ENCODE results near the gene MYBPC2. TPM values are rescaled to one million over a fixed set of nuclear protein-coding genes. Genes with fewer than 3 reads are reported as not detected.

The MYBPC2 gene
- total and polyA plus RNA-seq, 2 donors (not counting 3 experiments of a cell fraction or from before 2014, with no cell fraction given) = 0.03 TPM; not detected in 1

GRCh38 chr19:50501186-50501567 is 68.5 kb downstream of the MYBPC2 start:
- intact Hi-C loops (cut with micrococcal nuclease) (no loop called here), dilution Hi-C loops (cut with MboI; ENCODE audit: extremely low pct_ligation_motif_present, low sequenced_read_pairs) (no loop called here)
- H3K9me3 ChIP-seq (replicated peaks; ENCODE audit: control insufficient read depth, insufficient read depth, low read length) = no peaks in the 10 kb centered on the region
- TF ChIP-seq JUN (IDR thresholded peaks at IDR 0.05; ENCODE audit: borderline replicate concordance, insufficient read depth, insufficient read length, low read depth) (no peak), GATA2 (IDR thresholded peaks at IDR 0.05; ENCODE audit: insufficient read depth, insufficient read length, low read depth, low read length) (no peak), MYC (IDR thresholded peaks at IDR 0.05; ENCODE audit: low read depth, low read length) (no peak), FOS (IDR thresholded peaks at IDR 0.05; ENCODE audit: borderline replicate concordance, insufficient read depth, low read length) (no peak), POLR2AphosphoS5 (IDR thresholded peaks at IDR 0.05; ENCODE audit: insufficient read depth, low read depth, low read length) (no peak), POLR2A (IDR thresholded peaks at IDR 0.05; ENCODE audit: low read depth, low read length) (no peak)
- TF ChIP-seq, protein P1, sequence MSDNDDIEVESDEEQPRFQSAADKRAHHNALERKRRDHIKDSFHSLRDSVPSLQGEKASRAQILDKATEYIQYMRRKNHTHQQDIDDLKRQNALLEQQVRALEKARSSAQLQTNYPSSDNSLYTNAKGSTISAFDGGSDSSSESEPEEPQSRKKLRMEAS (IDR thresholded peaks at IDR 0.05; ENCODE audit: insufficient read depth, insufficient read length) = no peak
- no peak overlapping the region for H3K9ac ChIP-seq (replicated peaks; ENCODE audit: extremely low read depth, insufficient read depth, low read length)
- POLR2A ChIA-PET = interaction anchor here (0.6 kb wide), 1 partner anchor 138 kb away, joined by 3 read pairs; no protein-coding TSS in a partner anchor
- H3K4me3 ChIP-seq (replicated peaks in 1 of 3; ENCODE audit: insufficient read depth in 1 of 3, low read depth in 1 of 3, low read length in 3 of 3) = no peak overlapping the region
- no peaks in the 10 kb centered on the region for H3K36me3 ChIP-seq (ENCODE audit: control insufficient read depth in 2 of 2, extremely low read depth in 1 of 2, insufficient read depth in 2 of 2, low read length in 2 of 2)
- BruUV-seq (replicated peaks) = no TSS peak
- no peaks in the 10 kb centered on the region for H3K27me3 ChIP-seq (ENCODE audit: control insufficient read depth in 2 of 2, insufficient read depth in 2 of 2, low read length in 2 of 2)
- H3K4me2 ChIP-seq (ENCODE audit: insufficient read depth, low read length) = no peak overlapping the region
- DNase-seq (ENCODE audit: low read depth, low spot score) (no peak), FAIRE-seq (no peak)
- no peaks in the 10 kb centered on the region for H3K79me2 ChIP-seq (ENCODE audit: control insufficient read depth, insufficient read depth, low read length)
- H4K20me1 ChIP-seq (replicated peaks; ENCODE audit: control insufficient read depth, extremely low read depth, insufficient read depth, low read length) = no peaks in the 10 kb centered on the region
- no peak overlapping the region for H2AFZ ChIP-seq (ENCODE audit: low read depth, low read length)
- H3K4me1 ChIP-seq (ENCODE audit: control insufficient read depth, extremely low read depth, insufficient read depth, low read length) = no peaks in the 10 kb centered on the region
- no peak overlapping the region for H3K27ac ChIP-seq (ENCODE audit: insufficient read depth, low read depth, low read length)
- H3K9me1 ChIP-seq (replicated peaks; ENCODE audit: control insufficient read depth, extremely low read depth, insufficient read depth, low read length) = no peaks in the 10 kb centered on the region
- CTCF ChIA-PET = no interaction called here
